DOHH2 (cell line): ENCODE measurements around the gene DUOXA1.

Source experiments
- H3F3A ChIP-seq: fragments of 200-600 bp; sonication (generic), shearing (Covaris generic); 2 replicates; pipeline ENCODE4 v1.6.0; 2016; ENCODE audit warnings: antibody characterized with exemption, mild to moderate bottlenecking; ENCODE audit not compliant: control insufficient read depth, insufficient read depth
- H3K27ac ChIP-seq: fragments of 200-600 bp; sonication (generic); 2 replicates; pipeline ENCODE4 v1.5.1; 2014; ENCODE audit warnings: low read depth, mild to moderate bottlenecking, low read length, moderate library complexity
- H3K27me3 ChIP-seq: fragments of 200-600 bp; sonication (generic); 2 replicates; pipeline ENCODE4 v1.6.1; 2014; ENCODE audit warnings: mild to moderate bottlenecking, low read length, mixed read lengths; ENCODE audit not compliant: control insufficient read depth
- H3K36me3 ChIP-seq: fragments of 200-600 bp; sonication (generic); 2 replicates; pipeline ENCODE4 v1.6.1; 2014; ENCODE audit warnings: mild to moderate bottlenecking, low read length, moderate library complexity, mixed read lengths; ENCODE audit not compliant: control insufficient read depth
- H3K4me1 ChIP-seq: fragments of 200-600 bp; sonication (generic); 2 replicates; pipeline ENCODE4 v1.6.1; 2014; ENCODE audit warnings: mild to moderate bottlenecking, low read length, mixed read lengths; ENCODE audit not compliant: control insufficient read depth
- H3K4me2 ChIP-seq: fragments of 200-600 bp; sonication (generic); 2 replicates; pipeline ENCODE4 v1.6.0; 2014; ENCODE audit warnings: mild to moderate bottlenecking, low read length, moderate library complexity
- H3K4me3 ChIP-seq: fragments of 200-600 bp; sonication (generic); 2 replicates; pipeline ENCODE4 v1.5.1; 2014; ENCODE audit warnings: mild to moderate bottlenecking, low read length, mixed read lengths
- H3K79me2 ChIP-seq: fragments of 200-600 bp; sonication (generic); 2 replicates; pipeline ENCODE4 v1.6.1; 2014; ENCODE audit warnings: mild to moderate bottlenecking, low read length, mixed read lengths; ENCODE audit not compliant: control insufficient read depth
- H3K9me2 ChIP-seq: fragments of 200-600 bp; sonication (generic); replicated peaks from 2 replicates; pipeline ENCODE4 v1.6.1; 2014; ENCODE audit warnings: mild to moderate bottlenecking, low read length, mixed read lengths; ENCODE audit not compliant: control insufficient read depth
- H3K9me3 ChIP-seq: fragments of 200-600 bp; sonication (generic); 2 replicates; pipeline ENCODE4 v1.6.1; 2014; ENCODE audit warnings: antibody characterized with exemption, low read length, mixed read lengths; ENCODE audit not compliant: control insufficient read depth, insufficient read depth
- H4K20me1 ChIP-seq: fragments of 200-600 bp; sonication (generic); 2 replicates; pipeline ENCODE4 v1.6.0; 2014; ENCODE audit warnings: low read depth, mild to moderate bottlenecking, antibody characterized with exemption, low read length, moderate library complexity; ENCODE audit not compliant: control insufficient read depth, insufficient read depth
- EZH2phosphoT487 ChIP-seq: fragments of 200-600 bp; sonication (generic); IDR thresholded peaks from 2 replicates; pipeline ENCODE4 v1.6.1; 2017; ENCODE audit warnings: borderline replicate concordance, mild to moderate bottlenecking, antibody characterized with exemption, low read length, moderate library complexity, mixed read lengths
- TF ChIP-seq, protein P1 (sequence below): fragments of 200-600 bp; sonication (generic); IDR thresholded peaks from one replicate; pipeline ENCODE4 v1.5.1; 2014; ENCODE audit warnings: antibody characterized with exemption, mild to moderate bottlenecking, low read depth, low read length; ENCODE audit not compliant: poor library complexity, severe bottlenecking

DUOXA1 gene

DNA sequence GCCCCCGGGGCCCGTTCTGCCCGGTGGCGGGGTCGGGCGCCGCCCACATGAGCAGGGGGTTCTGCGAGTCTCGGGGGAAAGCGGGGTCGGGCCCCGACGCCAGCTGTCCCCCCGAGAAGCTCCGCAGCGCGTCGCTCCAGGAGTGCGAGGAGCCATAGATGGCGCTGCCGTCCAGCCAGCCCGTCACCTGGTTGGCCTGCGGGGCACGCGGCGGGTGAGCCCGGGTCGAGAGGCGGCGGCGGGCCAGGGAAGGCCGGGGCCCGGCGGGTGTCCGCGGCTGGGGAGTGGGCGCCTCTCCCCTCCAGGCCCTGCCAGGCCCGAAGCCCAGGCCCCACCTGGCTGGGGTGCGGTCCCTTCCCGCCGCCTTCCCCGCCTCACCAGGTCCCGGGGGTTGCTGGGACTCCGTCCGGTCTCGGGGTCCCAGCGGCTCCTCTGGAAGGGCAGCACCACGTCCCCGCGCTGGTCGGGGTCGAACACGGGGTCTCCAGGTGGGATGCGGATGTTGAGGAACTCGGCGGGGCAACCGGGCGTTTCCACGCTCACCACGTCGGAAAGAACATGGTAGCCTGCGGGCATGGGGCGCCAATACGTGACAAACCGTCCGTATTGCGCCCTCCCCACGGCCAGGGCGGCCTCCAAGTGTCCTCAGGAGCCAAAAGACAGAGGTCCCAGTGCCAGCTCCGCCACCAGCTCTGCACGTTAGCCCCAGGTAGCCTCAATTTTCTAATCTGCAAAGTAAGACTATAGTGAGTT is 18.1 kb downstream of the DUOXA1 start:
- H3K4me1 ChIP-seq, result peaks cover 12% of the 10 kb centered on the region
- no peaks in the 10 kb centered on the region for H3F3A ChIP-seq
- H3K9me3 ChIP-seq, result no peaks in the 10 kb centered on the region
- TF ChIP-seq EZH2phosphoT487, result no peak
- TF ChIP-seq, protein P1, sequence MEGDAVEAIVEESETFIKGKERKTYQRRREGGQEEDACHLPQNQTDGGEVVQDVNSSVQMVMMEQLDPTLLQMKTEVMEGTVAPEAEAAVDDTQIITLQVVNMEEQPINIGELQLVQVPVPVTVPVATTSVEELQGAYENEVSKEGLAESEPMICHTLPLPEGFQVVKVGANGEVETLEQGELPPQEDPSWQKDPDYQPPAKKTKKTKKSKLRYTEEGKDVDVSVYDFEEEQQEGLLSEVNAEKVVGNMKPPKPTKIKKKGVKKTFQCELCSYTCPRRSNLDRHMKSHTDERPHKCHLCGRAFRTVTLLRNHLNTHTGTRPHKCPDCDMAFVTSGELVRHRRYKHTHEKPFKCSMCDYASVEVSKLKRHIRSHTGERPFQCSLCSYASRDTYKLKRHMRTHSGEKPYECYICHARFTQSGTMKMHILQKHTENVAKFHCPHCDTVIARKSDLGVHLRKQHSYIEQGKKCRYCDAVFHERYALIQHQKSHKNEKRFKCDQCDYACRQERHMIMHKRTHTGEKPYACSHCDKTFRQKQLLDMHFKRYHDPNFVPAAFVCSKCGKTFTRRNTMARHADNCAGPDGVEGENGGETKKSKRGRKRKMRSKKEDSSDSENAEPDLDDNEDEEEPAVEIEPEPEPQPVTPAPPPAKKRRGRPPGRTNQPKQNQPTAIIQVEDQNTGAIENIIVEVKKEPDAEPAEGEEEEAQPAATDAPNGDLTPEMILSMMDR, result no peak
- H3K79me2 ChIP-seq, result no peaks in the 10 kb centered on the region
- H3K4me2 ChIP-seq, result no peak overlapping the region
- no peaks in the 10 kb centered on the region for H4K20me1 ChIP-seq
- H3K4me3 ChIP-seq, result no peak overlapping the region
- no peak overlapping the region for H3K27ac ChIP-seq
- peaks cover 35% of the 10 kb centered on the region for H3K27me3 ChIP-seq
- no peaks in the 10 kb centered on the region for H3K36me3 ChIP-seq
- no peaks in the 10 kb centered on the region for H3K9me2 ChIP-seq

DNA sequence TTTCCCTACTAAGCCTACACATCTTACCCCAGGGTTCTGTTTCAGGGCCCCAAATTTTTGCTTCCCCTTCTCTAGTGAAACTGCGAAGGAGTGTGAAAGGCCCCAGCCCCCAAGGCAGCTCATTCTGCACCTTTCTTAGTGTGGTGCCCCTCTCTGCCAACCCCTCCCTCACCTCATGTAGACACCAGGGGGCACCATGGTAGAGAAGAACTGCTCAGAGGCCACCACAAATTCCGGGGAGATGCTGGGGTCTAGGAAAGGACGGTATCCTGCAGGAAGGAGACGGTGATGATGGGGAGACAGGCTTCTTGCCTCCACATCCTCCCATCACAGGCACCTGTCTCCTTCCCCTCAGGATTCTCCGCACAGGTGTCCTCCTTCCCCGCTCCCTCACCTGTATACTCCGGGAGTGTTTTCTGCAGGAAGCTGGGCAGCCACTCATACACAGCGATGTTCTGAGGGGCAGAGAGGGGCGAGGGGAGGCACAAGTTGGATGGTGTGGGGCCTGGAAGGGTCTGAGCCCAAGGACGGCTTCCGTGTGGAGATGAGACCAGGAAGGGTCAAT is 19.3 kb downstream of the DUOXA1 start:
- Histone ChIP-seq H4K20me1 (no peaks in the 10 kb centered on the region), H3K4me3 (no peak overlapping the region), H3K79me2 (no peaks in the 10 kb centered on the region), H3K4me1 (peaks cover 16% of the 10 kb centered on the region), H3K27ac (no peak overlapping the region), H3K4me2 (no peak overlapping the region), H3K36me3 (no peaks in the 10 kb centered on the region), H3K27me3 (peaks cover 24% of the 10 kb centered on the region), H3K9me3 (no peaks in the 10 kb centered on the region), H3F3A (no peaks in the 10 kb centered on the region), H3K9me2 (no peaks in the 10 kb centered on the region)
- no peak for TF ChIP-seq EZH2phosphoT487
- TF ChIP-seq, protein P1, result no peak

DNA sequence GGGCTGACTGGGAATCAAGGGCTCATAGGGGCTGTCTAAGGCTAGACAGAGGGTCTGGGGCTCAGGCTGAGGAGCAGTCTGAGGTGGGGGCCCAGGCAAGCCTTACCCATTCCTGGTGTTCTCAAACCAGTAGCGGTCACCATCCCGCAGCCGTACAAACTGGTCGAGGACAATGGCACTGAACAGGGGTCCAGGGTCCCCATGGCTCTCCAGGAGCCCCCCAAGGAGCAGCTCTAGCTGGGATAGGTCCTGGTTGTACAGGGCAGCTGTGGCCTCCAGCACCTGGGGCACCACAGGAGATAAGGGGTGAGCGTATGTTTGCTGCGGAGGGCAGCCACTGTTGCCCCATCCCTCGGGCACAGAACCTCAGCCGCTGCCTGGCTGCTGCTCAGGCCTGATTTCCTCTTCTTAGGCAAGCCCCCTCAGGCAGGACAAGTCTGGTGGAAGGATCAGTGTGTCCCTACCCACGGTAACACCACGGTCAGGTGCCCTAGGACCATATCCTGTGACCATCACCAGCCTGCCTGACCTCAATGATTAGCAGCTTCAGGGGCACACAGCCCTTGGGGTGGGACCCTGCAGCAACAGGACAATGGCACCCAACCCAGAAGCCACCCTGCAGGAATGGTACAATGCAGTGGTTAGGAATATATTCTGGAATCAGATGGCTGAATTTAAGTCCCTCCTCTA is 21.6 kb downstream of the DUOXA1 start:
- Histone ChIP-seq H3K4me1 (peaks cover 7% of the 10 kb centered on the region), H3K9me2 (no peaks in the 10 kb centered on the region), H3K27ac (no peak overlapping the region), H3K36me3 (no peaks in the 10 kb centered on the region), H3K4me3 (no peak overlapping the region), H3K9me3 (no peaks in the 10 kb centered on the region), H3K4me2 (no peak overlapping the region), H3K79me2 (no peaks in the 10 kb centered on the region), H3F3A (no peaks in the 10 kb centered on the region), H4K20me1 (no peaks in the 10 kb centered on the region), H3K27me3 (peaks cover 1% of the 10 kb centered on the region; the same call in 1 of the 2 replicates)
- no peak for TF ChIP-seq EZH2phosphoT487
- TF ChIP-seq, protein P1, result no peak
